Measurements from ENCODE around the gene HKDC1. TPM values are rescaled to one million over a fixed set of nuclear protein-coding genes. Genes with fewer than 3 reads are reported as not detected.
"Not testable (repeated sequence)": the region's sequence is repeated elsewhere in the genome, so short reads cannot be mapped to it uniquely, and the experiment has no call there.

The HKDC1 gene
- total RNA-seq, 1 donor from 2014 or later = not detected

GRCh38 chr10:69276503-69276902 lies 56.4 kb downstream of the HKDC1 start:
- DNase-seq (ENCODE audit: low spot score) = no peak

- DNase-seq (ENCODE audit: low spot score) = peak; percentile 52
Observed at GRCh38 chr10:69278446-69278963, 58.4 kb downstream of the HKDC1 start, which contains the start of gene HK1. TSS of gene HK1 (plus strand) at chr10:69278496.

GRCh38 chr10:69279110-69279509 lies 59.0 kb downstream of the HKDC1 start:
- no peak for DNase-seq (ENCODE audit: low spot score)

GRCh38 chr10:69281507-69282413 lies 61.6 kb downstream of the HKDC1 start:
- no peak for DNase-seq (ENCODE audit: low spot score)

GRCh38 chr10:69284402-69284801 lies 64.3 kb downstream of the HKDC1 start:
- not testable (repeated sequence) for DNase-seq (ENCODE audit: low spot score)

- DNase-seq (ENCODE audit: low spot score) = no peak
Observed at GRCh38 chr10:69285699-69286098, 65.6 kb downstream of the HKDC1 start.

- DNase-seq (ENCODE audit: low spot score) = no peak
Observed at GRCh38 chr10:69287181-69287580, 67.0 kb downstream of the HKDC1 start.

GRCh38 chr10:69290993-69291392 lies 70.9 kb downstream of the HKDC1 start:
- DNase-seq (ENCODE audit: low spot score) = no peak

GRCh38 chr10:69292459-69292858 lies 72.3 kb downstream of the HKDC1 start:
- no peak for DNase-seq (ENCODE audit: low spot score)

GRCh38 chr10:69295027-69295636 lies 75.0 kb downstream of the HKDC1 start:
- no peak for DNase-seq (ENCODE audit: low spot score)

GRCh38 chr10:69303632-69304051 lies 83.5 kb downstream of the HKDC1 start:
- DNase-seq (ENCODE audit: low spot score) = no peak

GRCh38 chr10:69306421-69306820 lies 86.3 kb downstream of the HKDC1 start:
- DNase-seq (ENCODE audit: low spot score) = no peak

- DNase-seq (ENCODE audit: low spot score) = no peak
Observed at GRCh38 chr10:69307434-69307833, 87.3 kb downstream of the HKDC1 start.

GRCh38 chr10:69308304-69308703 lies 88.2 kb downstream of the HKDC1 start:
- DNase-seq (ENCODE audit: low spot score) = not testable (repeated sequence)

- no peak for DNase-seq (ENCODE audit: low spot score)
Observed at GRCh38 chr10:69311309-69311708, 91.2 kb downstream of the HKDC1 start.

GRCh38 chr10:69312528-69312927 lies 92.4 kb downstream of the HKDC1 start:
- DNase-seq (ENCODE audit: low spot score) = no peak

- DNase-seq (ENCODE audit: low spot score) = no peak
Observed at GRCh38 chr10:69315100-69315542, 95.0 kb downstream of the HKDC1 start.

- DNase-seq (ENCODE audit: low spot score) = no peak
Observed at GRCh38 chr10:69315610-69316312, 95.6 kb downstream of the HKDC1 start.

GRCh38 chr10:69316313-69317059 lies 96.4 kb downstream of the HKDC1 start:
- DNase-seq (ENCODE audit: low spot score) = peak; percentile 28

Data from umbilical cord (tissue), 2 donors.